PC-3 (cell line): Measurements from ENCODE around the gene CAMK1G.

Experiments
- EZH2 ChIP-seq: fragments of 300-600 bp; sonication (generic); IDR thresholded peaks from one replicate; pipeline ENCODE4 v1.6.1; 2017; ENCODE audit warnings: antibody characterized with exemption, mild to moderate bottlenecking, low read length; ENCODE audit not compliant: unreplicated experiment
- EZH2phosphoT487 ChIP-seq: fragments of 300-600 bp; sonication (generic); IDR thresholded peaks from 2 replicates; pipeline ENCODE4 v1.6.1; 2018; ENCODE audit warnings: mild to moderate bottlenecking, antibody characterized with exemption, low read length, borderline replicate concordance
- TF ChIP-seq, protein P1 (sequence below): fragments of 300-600 bp; sonication (generic); conservative IDR thresholded peaks from 2 replicates; pipeline ENCODE4 v1.5.1; 2017; ENCODE audit warnings: antibody characterized with exemption, low read depth, mild to moderate bottlenecking, low read length

DNA sequence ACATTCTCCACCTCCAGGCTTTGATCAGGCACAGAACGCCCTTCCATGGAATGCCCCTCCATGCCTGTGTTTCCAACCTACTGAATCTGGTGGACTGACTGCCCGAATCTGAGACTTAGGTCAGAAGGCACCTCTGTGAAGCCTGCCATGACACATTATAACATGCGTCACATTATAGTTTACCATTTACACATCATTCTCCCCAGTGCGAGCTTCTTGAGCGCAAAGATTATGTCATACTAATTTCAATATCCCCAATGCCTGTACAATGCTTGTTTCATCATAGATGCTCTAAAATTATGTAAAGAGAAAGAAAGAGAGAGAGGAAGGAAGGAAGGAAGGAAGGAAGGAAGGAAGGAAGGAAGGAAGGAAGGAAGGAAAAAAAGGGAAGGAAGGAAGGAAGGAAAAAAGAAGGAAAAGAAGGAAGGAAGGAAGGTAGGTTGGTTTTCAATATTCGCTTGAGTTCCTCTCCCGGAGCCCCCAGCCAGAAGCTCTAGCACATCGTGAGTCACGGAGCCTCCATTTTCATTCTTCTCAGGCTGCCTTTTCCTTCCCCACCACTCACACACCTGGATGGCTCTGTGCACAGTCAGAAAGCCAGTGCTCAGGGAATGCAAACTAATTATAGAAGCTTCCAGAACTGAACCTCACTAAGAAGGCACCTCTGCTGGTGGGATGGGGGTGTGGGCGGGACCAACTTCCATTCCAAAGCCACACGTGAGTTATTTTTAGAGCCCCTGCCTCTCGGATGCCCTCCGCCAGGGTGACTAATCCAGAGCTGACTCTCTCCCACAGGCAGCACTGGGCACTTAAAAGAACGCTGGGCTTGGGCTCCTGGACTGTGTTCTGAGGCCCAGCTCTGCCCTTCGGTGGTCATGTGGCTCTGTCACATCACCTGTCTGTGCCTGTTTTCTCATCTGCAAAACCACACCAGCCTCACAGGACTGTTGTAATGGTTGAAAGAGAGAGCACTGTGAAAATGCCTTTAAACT is 41.3 kb downstream of the CAMK1G start:
- TF ChIP-seq EZH2phosphoT487: no peak
- TF ChIP-seq, protein P1, sequence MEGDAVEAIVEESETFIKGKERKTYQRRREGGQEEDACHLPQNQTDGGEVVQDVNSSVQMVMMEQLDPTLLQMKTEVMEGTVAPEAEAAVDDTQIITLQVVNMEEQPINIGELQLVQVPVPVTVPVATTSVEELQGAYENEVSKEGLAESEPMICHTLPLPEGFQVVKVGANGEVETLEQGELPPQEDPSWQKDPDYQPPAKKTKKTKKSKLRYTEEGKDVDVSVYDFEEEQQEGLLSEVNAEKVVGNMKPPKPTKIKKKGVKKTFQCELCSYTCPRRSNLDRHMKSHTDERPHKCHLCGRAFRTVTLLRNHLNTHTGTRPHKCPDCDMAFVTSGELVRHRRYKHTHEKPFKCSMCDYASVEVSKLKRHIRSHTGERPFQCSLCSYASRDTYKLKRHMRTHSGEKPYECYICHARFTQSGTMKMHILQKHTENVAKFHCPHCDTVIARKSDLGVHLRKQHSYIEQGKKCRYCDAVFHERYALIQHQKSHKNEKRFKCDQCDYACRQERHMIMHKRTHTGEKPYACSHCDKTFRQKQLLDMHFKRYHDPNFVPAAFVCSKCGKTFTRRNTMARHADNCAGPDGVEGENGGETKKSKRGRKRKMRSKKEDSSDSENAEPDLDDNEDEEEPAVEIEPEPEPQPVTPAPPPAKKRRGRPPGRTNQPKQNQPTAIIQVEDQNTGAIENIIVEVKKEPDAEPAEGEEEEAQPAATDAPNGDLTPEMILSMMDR: no peak
- TF ChIP-seq EZH2: no peak
